ENCODE data around the gene NAPEPLD.

The NAPEPLD gene

DNA sequence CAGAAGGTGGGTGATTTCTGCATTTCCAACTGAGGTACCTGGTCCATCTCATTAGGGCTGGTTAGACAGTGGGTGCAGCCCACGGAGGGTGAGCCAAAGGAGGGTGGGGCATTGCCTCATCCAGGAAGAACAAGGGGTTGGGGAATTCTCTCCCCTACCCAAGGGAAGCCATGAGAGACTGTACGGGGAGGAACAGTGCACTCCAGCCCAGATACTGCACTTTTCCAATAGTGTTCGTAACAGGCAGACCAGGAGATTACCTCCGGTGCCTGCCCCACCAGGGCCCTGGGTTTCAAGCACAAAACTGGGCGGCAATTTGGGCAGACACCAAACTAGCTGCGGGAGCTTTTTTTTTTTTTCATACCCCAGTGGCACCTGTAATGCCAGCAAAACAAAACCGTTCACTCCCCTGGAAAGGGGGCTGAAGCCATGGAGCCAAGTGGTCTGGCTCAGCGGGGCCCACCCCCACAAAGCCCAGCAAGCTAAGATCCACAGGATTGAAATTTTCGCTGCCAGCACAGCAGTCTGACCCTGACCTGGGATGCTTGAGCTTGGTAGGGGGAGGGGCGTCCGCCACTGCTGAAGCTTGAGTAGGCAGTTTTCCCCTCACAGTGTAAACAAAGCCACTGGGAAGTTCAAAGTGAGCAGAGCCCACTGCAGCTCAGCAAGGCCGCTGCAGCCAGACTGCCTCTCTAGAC is 42.7 kb downstream of the NAPEPLD start:
- TF ChIP-seq FOXP2 (optimal IDR thresholded peaks at IDR 0.05; ENCODE audit: borderline replicate concordance, extremely low read depth, extremely low read length, insufficient read depth) (no peak), TAF1 (IDR thresholded peaks at IDR 0.05; ENCODE audit: borderline replicate concordance, insufficient read depth, low read length) (no peak), SIN3A (IDR thresholded peaks at IDR 0.05; ENCODE audit: borderline replicate concordance, insufficient read depth, low read length) (no peak), POLR2AphosphoS5 (IDR thresholded peaks at IDR 0.05; ENCODE audit: low read depth, low read length) (no peak)
- TF ChIP-seq, protein P1, sequence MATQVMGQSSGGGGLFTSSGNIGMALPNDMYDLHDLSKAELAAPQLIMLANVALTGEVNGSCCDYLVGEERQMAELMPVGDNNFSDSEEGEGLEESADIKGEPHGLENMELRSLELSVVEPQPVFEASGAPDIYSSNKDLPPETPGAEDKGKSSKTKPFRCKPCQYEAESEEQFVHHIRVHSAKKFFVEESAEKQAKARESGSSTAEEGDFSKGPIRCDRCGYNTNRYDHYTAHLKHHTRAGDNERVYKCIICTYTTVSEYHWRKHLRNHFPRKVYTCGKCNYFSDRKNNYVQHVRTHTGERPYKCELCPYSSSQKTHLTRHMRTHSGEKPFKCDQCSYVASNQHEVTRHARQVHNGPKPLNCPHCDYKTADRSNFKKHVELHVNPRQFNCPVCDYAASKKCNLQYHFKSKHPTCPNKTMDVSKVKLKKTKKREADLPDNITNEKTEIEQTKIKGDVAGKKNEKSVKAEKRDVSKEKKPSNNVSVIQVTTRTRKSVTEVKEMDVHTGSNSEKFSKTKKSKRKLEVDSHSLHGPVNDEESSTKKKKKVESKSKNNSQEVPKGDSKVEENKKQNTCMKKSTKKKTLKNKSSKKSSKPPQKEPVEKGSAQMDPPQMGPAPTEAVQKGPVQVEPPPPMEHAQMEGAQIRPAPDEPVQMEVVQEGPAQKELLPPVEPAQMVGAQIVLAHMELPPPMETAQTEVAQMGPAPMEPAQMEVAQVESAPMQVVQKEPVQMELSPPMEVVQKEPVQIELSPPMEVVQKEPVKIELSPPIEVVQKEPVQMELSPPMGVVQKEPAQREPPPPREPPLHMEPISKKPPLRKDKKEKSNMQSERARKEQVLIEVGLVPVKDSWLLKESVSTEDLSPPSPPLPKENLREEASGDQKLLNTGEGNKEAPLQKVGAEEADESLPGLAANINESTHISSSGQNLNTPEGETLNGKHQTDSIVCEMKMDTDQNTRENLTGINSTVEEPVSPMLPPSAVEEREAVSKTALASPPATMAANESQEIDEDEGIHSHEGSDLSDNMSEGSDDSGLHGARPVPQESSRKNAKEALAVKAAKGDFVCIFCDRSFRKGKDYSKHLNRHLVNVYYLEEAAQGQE (IDR thresholded peaks at IDR 0.05; ENCODE audit: insufficient read depth in 1 of 2, low read depth in 2 of 2, low read length in 2 of 2): no peak

DNA sequence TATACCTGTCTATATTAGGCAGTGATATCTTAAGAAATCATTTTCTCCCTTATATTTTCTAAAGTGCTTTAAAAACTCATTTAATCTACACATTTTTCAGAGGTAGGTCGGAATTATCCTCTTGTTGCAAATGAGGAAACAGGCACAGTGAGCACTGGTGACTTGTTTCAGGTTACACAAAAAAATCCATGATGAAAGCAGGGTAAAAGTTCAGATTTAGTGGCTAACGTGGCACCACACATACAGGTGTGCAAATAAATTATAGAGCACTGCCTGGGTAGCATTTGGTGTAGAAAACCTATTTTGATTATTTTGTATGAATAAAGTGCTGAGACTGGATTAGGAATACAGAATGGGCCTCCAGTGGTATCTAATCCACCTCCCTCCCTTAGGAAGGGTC is 47.4 kb downstream of the NAPEPLD start:
- TF ChIP-seq, protein P1 (IDR thresholded peaks at IDR 0.05; ENCODE audit: insufficient read depth in 1 of 2, low read depth in 2 of 2, low read length in 2 of 2): no peak
- TF ChIP-seq SIN3A (IDR thresholded peaks at IDR 0.05; ENCODE audit: borderline replicate concordance, insufficient read depth, low read length) (no peak), FOXP2 (optimal IDR thresholded peaks at IDR 0.05; ENCODE audit: borderline replicate concordance, extremely low read depth, extremely low read length, insufficient read depth) (no peak), POLR2AphosphoS5 (IDR thresholded peaks at IDR 0.05; ENCODE audit: low read depth, low read length) (no peak), TAF1 (IDR thresholded peaks at IDR 0.05; ENCODE audit: borderline replicate concordance, insufficient read depth, low read length) (no peak)

DNA sequence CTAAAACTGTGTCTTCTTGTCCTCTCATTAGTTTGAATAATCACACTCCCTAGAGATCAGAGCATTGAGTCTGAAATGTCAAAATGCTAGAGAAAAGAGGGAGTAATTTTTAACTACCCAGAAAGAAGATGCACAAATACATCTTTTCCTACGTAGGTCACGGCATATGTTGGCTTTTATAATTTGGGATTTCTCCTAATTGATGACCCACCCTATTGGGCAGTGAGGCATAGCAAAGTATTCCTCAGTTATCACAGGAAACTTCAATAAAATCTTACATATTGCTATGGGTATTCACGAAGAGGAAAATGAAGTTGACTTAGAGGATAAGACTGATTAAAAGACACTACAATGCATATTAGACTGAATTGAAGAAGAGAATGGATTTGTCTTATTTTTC is 48.6 kb downstream of the NAPEPLD start:
- TF ChIP-seq, protein P1 (IDR thresholded peaks at IDR 0.05; ENCODE audit: insufficient read depth in 1 of 2, low read depth in 2 of 2, low read length in 2 of 2): no peak

DNA sequence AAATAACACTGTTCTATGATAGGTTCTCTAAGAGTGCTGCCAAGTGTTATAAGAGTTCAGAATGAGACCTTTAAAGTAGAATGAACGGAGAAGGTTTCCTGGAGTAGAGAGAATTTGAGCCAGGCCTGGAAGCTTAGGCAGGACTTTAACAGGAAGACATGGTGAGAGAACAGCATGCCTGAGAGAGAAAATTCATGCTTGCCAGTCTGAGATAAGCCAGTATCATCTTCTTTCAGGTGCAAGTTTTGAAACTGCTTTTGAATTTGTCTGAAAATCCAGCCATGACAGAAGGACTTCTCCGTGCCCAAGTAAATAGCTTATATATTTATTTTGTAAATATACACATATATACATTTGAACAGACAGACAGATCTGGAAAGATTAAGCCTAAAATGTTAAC is 51.9 kb downstream of the NAPEPLD start:
- TF ChIP-seq POLR2AphosphoS5 (IDR thresholded peaks at IDR 0.05; ENCODE audit: low read depth, low read length) (no peak), FOXP2 (optimal IDR thresholded peaks at IDR 0.05; ENCODE audit: borderline replicate concordance, extremely low read depth, extremely low read length, insufficient read depth) (no peak), TAF1 (IDR thresholded peaks at IDR 0.05; ENCODE audit: borderline replicate concordance, insufficient read depth, low read length) (no peak), SIN3A (IDR thresholded peaks at IDR 0.05; ENCODE audit: borderline replicate concordance, insufficient read depth, low read length) (no peak)
- TF ChIP-seq, protein P1 (IDR thresholded peaks at IDR 0.05; ENCODE audit: insufficient read depth in 1 of 2, low read depth in 2 of 2, low read length in 2 of 2): no peak

DNA sequence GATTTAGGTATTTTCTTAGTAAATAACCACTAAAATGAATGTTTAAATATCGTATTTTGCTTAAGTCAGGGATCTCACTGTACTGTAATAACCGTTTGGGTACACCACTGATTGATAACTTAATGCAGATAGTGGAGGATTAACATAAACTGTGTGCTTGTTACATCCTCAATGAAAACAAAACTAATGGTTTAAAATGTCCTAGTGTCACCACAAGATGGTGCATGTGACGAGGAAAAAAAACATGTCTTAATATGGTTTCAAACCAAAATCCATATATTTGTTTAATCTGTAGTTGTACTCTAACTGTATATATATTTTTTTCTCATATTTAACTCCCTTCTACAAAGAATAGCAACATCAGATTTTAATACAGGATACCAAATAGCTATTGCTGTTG is 54.8 kb downstream of the NAPEPLD start:
- TF ChIP-seq SIN3A (IDR thresholded peaks at IDR 0.05; ENCODE audit: borderline replicate concordance, insufficient read depth, low read length) (no peak), POLR2AphosphoS5 (IDR thresholded peaks at IDR 0.05; ENCODE audit: low read depth, low read length) (no peak), TAF1 (IDR thresholded peaks at IDR 0.05; ENCODE audit: borderline replicate concordance, insufficient read depth, low read length) (no peak), FOXP2 (optimal IDR thresholded peaks at IDR 0.05; ENCODE audit: borderline replicate concordance, extremely low read depth, extremely low read length, insufficient read depth) (no peak)
- TF ChIP-seq, protein P1 (IDR thresholded peaks at IDR 0.05; ENCODE audit: insufficient read depth in 1 of 2, low read depth in 2 of 2, low read length in 2 of 2): no peak

Data from PFSK-1 (cell line).